Stimulated activated CD8-positive, alpha-beta memory T cell treated with anti-CD3 and anti-CD28 coated beads, Interleukin-15, amount 100 ng/mL, for 48 hours (primary cell): ENCODE measurements around the gene CGB2.
"Not testable (repeated sequence)": the region's sequence is repeated elsewhere in the genome, so short reads cannot be mapped to it uniquely, and the experiment has no call there.

ENCODE experiments used
- DNase-seq, 2 donors: peaks; one replicate each; pipeline ENCODE4 v3.0.0-alpha.2; 2020; ENCODE audit warnings: low read depth in 2 of 2

The CGB2 gene

GRCh38 chr19:49067554-49067953, 35.9 kb downstream of the CGB2 start:
- DNase-seq = no peak

- DNase-seq = no peak
These were observed 37.3 kb downstream of the CGB2 start for GRCh38 chr19:49069026-49069425.

- DNase-seq = no peak
These were observed 38.7 kb downstream of the CGB2 start for GRCh38 chr19:49070416-49070815.

- DNase-seq = no peak
These were observed 40.3 kb downstream of the CGB2 start for GRCh38 chr19:49071860-49072547.

GRCh38 chr19:49073514-49074378, 42.1 kb downstream of the CGB2 start:
- no peak for DNase-seq

GRCh38 chr19:49074869-49075268, 43.2 kb downstream of the CGB2 start:
- not testable (repeated sequence) for DNase-seq

- no peak for DNase-seq
These were observed 48.7 kb downstream of the CGB2 start for GRCh38 chr19:49080392-49080791.

GRCh38 chr19:49081273-49081672, 49.6 kb downstream of the CGB2 start:
- no peak for DNase-seq
